ENCODE data around the gene AGPAT4.
A peak's percentile ranks its signal among the peaks of the same experiment; 100 is the strongest.
"Not testable (repeated sequence)": the region's sequence is repeated elsewhere in the genome, so short reads cannot be mapped to it uniquely, and the experiment has no call there.

The AGPAT4 gene

DNA sequence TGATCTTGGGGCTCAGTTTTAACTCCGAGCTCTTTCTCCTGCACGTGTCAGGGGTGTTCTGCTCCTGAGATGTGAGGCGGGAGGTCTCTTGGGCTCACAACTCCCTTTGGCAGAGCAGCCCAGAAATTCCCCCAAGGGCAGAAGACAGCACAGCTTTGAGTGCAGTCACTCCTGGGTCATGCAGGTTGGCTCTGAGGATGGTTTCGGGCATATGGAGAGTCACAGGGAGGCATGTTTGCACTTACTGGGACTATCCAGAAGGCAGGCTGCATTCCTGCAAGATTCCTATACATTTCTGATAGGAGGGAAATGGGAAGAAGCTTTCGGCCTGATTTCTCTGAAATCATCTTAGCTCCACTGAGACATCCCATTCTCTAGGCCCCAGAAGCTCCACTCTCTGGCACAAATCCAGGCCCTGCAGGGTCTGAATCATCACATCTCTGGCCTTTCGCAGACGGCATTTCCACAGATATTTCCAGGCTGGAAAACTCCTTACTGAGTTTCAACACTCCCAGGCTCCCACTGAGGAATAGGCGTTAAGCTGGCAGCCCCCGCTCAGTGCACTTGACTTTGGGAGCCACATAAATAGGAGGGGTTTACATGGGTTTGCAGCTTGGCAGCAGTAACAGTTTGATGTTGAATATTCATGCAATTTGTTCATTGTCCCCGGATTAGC lies 39.7 kb downstream of the AGPAT4 start:
- Histone ChIP-seq H3K27ac (peak overlapping the region in 4 of 21 experiments; percentile 9 to 39 (median 10)), H3K4me3 (no peak overlapping the region)

DNA sequence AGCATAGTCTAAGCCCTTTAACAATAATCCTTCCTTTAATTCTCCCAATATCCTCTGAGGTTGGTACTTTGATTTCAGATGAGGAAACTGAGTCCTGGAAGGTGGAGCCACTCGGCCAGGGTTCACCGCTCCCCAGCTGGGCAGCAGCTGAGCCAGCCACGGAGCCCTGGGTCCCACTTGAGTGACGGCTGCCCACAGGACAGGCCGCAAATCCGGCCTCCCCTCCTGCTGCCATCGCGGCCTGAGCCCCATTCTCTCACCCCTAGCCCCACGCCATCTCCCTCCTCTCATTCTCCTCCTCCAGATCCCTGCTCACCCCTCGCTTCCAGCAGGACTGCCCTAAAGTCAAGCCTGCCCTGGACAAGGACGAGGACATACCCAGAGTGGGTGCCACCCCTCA lies 41.4 kb downstream of the AGPAT4 start:
- Histone ChIP-seq H3K27ac (no peak overlapping the region), H3K4me3 (no peak overlapping the region)

- H3K27ac ChIP-seq: no peak overlapping the region
- no peak overlapping the region for H3K4me3 ChIP-seq
Observed at GRCh38 chr6:161232010-161232409, 41.9 kb downstream of the AGPAT4 start.

GRCh38 chr6:161230339-161230738 lies 43.5 kb downstream of the AGPAT4 start:
- Histone ChIP-seq H3K4me3 (no peak overlapping the region), H3K27ac (no peak overlapping the region)

- H3K4me3 ChIP-seq: no peak overlapping the region
Observed at GRCh38 chr6:161228921-161229591, 44.8 kb downstream of the AGPAT4 start.

GRCh38 chr6:161228096-161228495 lies 45.8 kb downstream of the AGPAT4 start:
- Histone ChIP-seq H3K4me3 (no peak overlapping the region), H3K27ac (peak overlapping the region in 8 of 21 experiments; percentile 47 to 82 (median 74))

More at GRCh38 chr6:161228921-161229591, 44.8 kb downstream of the AGPAT4 start:
- H3K27ac ChIP-seq: peak overlapping the region in 19 of 21 experiments; percentile 4 to 82 (median 65)

- no peak overlapping the region for H3K4me3 ChIP-seq
- H3K27ac ChIP-seq: peak overlapping the region in 3 of 21 experiments; percentile 5 to 43 (median 40)
Observed at GRCh38 chr6:161227004-161227960, 46.6 kb downstream of the AGPAT4 start.

GRCh38 chr6:161226009-161226964 lies 47.6 kb downstream of the AGPAT4 start:
- peak overlapping the region in 5 of 21 experiments; percentile 5 to 55 (median 40) for H3K27ac ChIP-seq
- H3K4me3 ChIP-seq: no peak overlapping the region

DNA sequence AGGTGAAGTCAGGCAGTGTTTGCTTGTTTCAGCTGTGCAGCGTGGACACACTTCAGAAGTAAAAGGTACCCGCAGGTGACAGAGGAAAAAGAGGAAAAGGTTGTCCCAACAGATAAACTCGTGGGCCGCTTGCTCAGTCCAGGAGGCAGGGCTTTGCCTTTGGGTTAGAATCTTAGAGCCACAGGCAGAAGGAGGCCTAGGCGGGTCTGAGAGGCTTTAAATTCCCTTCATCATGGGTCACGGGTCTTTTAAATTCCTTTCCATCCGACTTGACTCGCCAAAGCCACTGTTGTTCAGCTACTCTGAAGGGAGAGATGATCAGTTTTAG lies 48.2 kb downstream of the AGPAT4 start:
- no peak overlapping the region for H3K4me3 ChIP-seq
- peak overlapping the region in 2 of 21 experiments; percentile 40 to 42 for H3K27ac ChIP-seq

- not testable (repeated sequence) for H3K27ac ChIP-seq, H3K4me3 ChIP-seq
Observed at GRCh38 chr6:161224951-161225680, 48.7 kb downstream of the AGPAT4 start.

DNA sequence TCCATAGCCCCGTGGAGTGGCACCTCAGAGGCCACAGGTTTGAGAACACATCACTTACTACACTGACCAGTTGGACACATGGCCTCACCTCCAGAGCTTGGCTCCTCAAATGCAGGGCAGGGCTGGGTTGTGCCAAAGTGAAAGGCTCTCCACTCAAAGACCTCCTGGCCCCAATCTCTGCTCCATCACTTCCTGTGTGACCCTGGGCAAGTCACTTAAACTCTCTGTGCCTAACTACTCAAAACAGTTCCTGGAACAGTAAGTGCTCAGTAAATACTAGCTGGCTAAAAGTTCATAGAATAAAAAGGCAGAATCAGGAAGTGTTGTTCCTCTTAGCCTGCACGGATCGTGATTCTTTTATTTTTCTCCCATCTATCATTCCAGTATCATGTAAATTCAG lies 50.2 kb downstream of the AGPAT4 start:
- H3K4me3 ChIP-seq: no peak overlapping the region
- no peak overlapping the region for H3K27ac ChIP-seq

GRCh38 chr6:161222706-161223234 lies 51.1 kb downstream of the AGPAT4 start:
- Histone ChIP-seq H3K4me3 (no peak overlapping the region), H3K27ac (no peak overlapping the region)

GRCh38 chr6:161220346-161220745 lies 53.5 kb downstream of the AGPAT4 start:
- no peak overlapping the region for H3K4me3 ChIP-seq

DNA sequence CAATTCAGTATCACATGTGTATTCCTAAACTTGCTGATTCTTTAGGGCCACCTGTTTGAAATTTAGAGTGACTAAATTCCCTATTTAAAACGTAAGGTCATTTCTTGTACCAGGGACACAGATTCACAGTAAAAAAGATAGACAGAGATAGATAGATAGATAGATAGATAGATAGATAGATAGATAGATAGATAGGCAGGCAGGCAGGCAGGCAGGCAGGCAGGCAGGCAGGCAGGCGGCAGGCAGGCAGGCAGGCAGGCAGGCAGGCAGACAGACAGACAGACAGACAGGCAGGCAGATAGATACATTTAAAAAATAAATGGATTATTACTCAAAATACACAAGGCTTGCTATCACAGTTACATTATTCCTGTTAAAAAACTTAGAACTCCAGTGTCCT lies 54.2 kb downstream of the AGPAT4 start:
- H3K4me3 ChIP-seq: no peak overlapping the region
- H3K27ac ChIP-seq: no peak overlapping the region

More at GRCh38 chr6:161220346-161220745, 53.5 kb downstream of the AGPAT4 start:
- no peak overlapping the region for H3K27ac ChIP-seq

DNA sequence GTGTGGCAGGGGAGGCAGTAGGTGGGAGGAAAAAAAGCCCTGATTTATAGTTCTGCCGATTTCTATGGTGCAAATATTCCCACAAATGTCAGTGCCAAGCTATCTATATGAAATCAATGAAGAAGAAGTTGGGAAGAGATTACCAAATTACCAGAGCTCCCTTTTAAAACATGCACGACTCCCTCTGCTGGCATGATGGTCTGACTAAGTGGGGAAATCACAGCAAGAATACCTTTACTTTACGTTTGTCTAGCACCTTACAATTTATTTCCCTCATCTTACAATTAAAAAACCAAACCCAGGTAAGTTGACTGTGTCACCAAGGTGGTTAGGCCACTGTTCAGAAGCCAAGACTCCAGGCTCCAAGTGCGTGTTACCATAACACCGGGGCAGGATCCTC lies 55.6 kb downstream of the AGPAT4 start:
- H3K27ac ChIP-seq: no peak overlapping the region
- H3K4me3 ChIP-seq: no peak overlapping the region

DNA sequence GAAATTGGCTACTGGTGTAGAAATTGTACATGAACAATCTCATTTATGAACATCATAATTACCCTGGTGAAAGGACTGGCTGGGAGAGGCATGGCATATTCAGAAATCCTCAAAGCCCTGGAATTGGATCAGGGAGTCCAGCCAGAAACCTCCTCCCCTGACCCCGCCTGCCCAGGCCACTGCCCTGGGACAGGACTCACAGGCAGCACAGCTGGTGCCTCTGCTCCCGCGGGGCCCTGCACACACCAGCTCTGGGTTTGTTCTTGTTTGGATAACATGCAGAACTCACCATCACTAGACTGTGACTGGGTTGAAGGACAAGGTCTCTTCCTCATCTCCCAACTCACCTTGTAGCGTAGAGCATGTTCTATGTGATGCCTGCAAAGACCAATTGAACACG lies 56.2 kb downstream of the AGPAT4 start:
- no peak overlapping the region for H3K27ac ChIP-seq

GRCh38 chr6:161216616-161217205 lies 57.1 kb downstream of the AGPAT4 start:
- no peak overlapping the region for H3K4me3 ChIP-seq
- no peak overlapping the region for H3K27ac ChIP-seq

More for the DNA sequence above, 56.2 kb downstream of the AGPAT4 start:
- no peak overlapping the region for H3K4me3 ChIP-seq

Measured in skin epidermis (tissue), 12 donors.